ENCODE data around the gene CEACAM8.
"Not testable (repeated sequence)": the region's sequence is repeated elsewhere in the genome, so short reads cannot be mapped to it uniquely, and the experiment has no call there.

CEACAM8 gene

GRCh38 chr19:42594617-42595489 is at the start of gene CEACAM8:
TSS of gene CEACAM8 (minus strand) at chr19:42594924. CDS start at chr19:42594828, 96 bp downstream.
- Histone ChIP-seq H4K20me1 (ENCODE audit: insufficient read depth, low read length) (no peaks in the 10 kb centered on the region), H3K79me2 (ENCODE audit: low read length) (no peaks in the 10 kb centered on the region), H3K9ac (ENCODE audit: low read length) (no peak within 1 kb of the TSS), H3K4me1 (ENCODE audit: low read length) (no peaks in the 10 kb centered on the region), H3K4me3 (ENCODE audit: low read length) (no peak within 1 kb of the TSS), H2AFZ (ENCODE audit: low read length) (no peak within 1 kb of the TSS), H3K36me3 (replicated peaks; ENCODE audit: insufficient read depth, low read length) (no peaks in the 10 kb centered on the region), H3F3A (ENCODE audit: insufficient read depth, low read length) (no peaks in the 10 kb centered on the region), H3K9me3 (replicated peaks; ENCODE audit: insufficient read depth, low read length) (no peaks in the 10 kb centered on the region), H3K9me2 (replicated peaks; ENCODE audit: insufficient read depth, low read length) (no peaks in the 10 kb centered on the region), H3K27me3 (replicated peaks; ENCODE audit: insufficient read depth, low read length) (peaks cover 30% of the 10 kb centered on the region), H3K27ac (ENCODE audit: low read length) (no peak within 1 kb of the TSS), H3K4me2 (ENCODE audit: low read depth, low read length) (no peak within 1 kb of the TSS)
- no peak for DNase-seq
- no peak for TF ChIP-seq EZH2phosphoT487 (IDR thresholded peaks at IDR 0.05; ENCODE audit: low read length)
- TF ChIP-seq, protein P1, sequence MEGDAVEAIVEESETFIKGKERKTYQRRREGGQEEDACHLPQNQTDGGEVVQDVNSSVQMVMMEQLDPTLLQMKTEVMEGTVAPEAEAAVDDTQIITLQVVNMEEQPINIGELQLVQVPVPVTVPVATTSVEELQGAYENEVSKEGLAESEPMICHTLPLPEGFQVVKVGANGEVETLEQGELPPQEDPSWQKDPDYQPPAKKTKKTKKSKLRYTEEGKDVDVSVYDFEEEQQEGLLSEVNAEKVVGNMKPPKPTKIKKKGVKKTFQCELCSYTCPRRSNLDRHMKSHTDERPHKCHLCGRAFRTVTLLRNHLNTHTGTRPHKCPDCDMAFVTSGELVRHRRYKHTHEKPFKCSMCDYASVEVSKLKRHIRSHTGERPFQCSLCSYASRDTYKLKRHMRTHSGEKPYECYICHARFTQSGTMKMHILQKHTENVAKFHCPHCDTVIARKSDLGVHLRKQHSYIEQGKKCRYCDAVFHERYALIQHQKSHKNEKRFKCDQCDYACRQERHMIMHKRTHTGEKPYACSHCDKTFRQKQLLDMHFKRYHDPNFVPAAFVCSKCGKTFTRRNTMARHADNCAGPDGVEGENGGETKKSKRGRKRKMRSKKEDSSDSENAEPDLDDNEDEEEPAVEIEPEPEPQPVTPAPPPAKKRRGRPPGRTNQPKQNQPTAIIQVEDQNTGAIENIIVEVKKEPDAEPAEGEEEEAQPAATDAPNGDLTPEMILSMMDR (IDR thresholded peaks at IDR 0.05; ENCODE audit: low read length) = no peak
- TF ChIP-seq EZH2 (optimal IDR thresholded peaks at IDR 0.05; ENCODE audit: low read depth, low read length) = no peak

DNA sequence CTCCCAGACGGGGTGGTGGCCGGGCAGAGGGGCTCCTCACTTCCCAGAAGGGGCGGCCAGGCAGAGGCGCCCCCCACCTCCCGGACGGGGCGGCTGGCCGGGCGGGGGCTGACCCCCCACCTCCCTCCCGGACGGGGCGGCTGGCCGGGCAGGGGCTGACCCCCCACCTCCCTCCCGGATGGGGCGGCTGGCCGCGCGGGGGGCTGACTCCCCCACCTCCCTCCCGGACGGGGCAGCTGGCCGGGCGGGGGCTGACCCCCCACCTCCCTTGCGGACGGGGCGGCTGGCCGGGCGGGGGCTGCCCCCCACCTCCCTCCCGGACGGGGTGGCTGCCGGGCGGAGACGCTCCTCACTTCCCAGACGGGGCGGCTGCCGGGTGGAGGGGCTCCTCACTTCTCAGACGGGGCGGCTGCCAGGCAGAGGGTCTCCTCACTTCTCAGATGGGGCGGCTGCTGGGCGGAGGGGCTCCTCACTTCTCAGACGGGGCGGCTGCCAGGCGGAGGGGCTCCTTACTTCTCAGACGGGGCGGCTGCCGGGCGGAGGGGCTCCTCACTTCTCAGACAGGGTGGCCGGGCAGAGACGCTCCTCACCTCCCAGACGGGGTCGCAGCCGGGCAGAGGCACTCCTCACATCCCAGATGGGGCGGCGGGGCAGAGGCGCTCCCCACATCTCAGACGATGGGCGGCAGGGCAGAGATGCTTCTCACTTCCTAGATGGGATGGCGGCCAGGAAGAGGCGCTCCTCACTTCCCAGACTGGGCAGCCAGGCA is 44.8 kb upstream of the CEACAM8 start:
- not testable (repeated sequence) for H3K9me3 ChIP-seq (replicated peaks; ENCODE audit: insufficient read depth, low read length); H3K27ac ChIP-seq (ENCODE audit: low read length); H2AFZ ChIP-seq (ENCODE audit: low read length); H3F3A ChIP-seq (ENCODE audit: insufficient read depth, low read length); H3K4me2 ChIP-seq (ENCODE audit: low read depth, low read length); H3K9me2 ChIP-seq (replicated peaks; ENCODE audit: insufficient read depth, low read length); H4K20me1 ChIP-seq (ENCODE audit: insufficient read depth, low read length); H3K4me1 ChIP-seq (ENCODE audit: low read length); H3K9ac ChIP-seq (ENCODE audit: low read length); H3K79me2 ChIP-seq (ENCODE audit: low read length); H3K4me3 ChIP-seq (ENCODE audit: low read length); DNase-seq; H3K36me3 ChIP-seq (replicated peaks; ENCODE audit: insufficient read depth, low read length)
- H3K27me3 ChIP-seq (replicated peaks; ENCODE audit: insufficient read depth, low read length) = peaks cover 12% of the 10 kb centered on the region; the same call in 1 of the 2 replicates

- 0 out of 2 replicates have a peak overlapping the region, but pooled peaks have one; percentile 33 for H2AFZ ChIP-seq (ENCODE audit: low read length)
- no peaks in the 10 kb centered on the region for H3K36me3 ChIP-seq (replicated peaks; ENCODE audit: insufficient read depth, low read length)
Measured at GRCh38 chr19:42635233-42635539, 40.5 kb upstream of the CEACAM8 start.

More at GRCh38 chr19:42635233-42635539, 40.5 kb upstream of the CEACAM8 start:
- Histone ChIP-seq H3K4me1 (ENCODE audit: low read length) (no peaks in the 10 kb centered on the region), H3K9me3 (replicated peaks; ENCODE audit: insufficient read depth, low read length) (no peaks in the 10 kb centered on the region), H3K27me3 (replicated peaks; ENCODE audit: insufficient read depth, low read length) (0 out of 2 replicates have a peak, but pooled peaks cover 5% of the 10 kb centered on the region), H3K4me3 (ENCODE audit: low read length) (no peak overlapping the region), H3K27ac (ENCODE audit: low read length) (no peak overlapping the region), H3K9me2 (replicated peaks; ENCODE audit: insufficient read depth, low read length) (no peaks in the 10 kb centered on the region), H3F3A (ENCODE audit: insufficient read depth, low read length) (no peaks in the 10 kb centered on the region), H3K4me2 (ENCODE audit: low read depth, low read length) (peak overlapping the region; percentile 6; the same call in 1 of the 2 replicates), H4K20me1 (ENCODE audit: insufficient read depth, low read length) (no peaks in the 10 kb centered on the region), H3K79me2 (ENCODE audit: low read length) (no peaks in the 10 kb centered on the region), H3K9ac (ENCODE audit: low read length) (no peak overlapping the region)
- TF ChIP-seq, protein P1 (IDR thresholded peaks at IDR 0.05; ENCODE audit: low read length) = no peak
- TF ChIP-seq EZH2phosphoT487 (IDR thresholded peaks at IDR 0.05; ENCODE audit: low read length) (no peak), EZH2 (optimal IDR thresholded peaks at IDR 0.05; ENCODE audit: low read depth, low read length) (no peak)
- DNase-seq = no peak
